HG02938 (cell line): Measurements from ENCODE around the gene CNNM4.
"Not testable (repeated sequence)": the region's sequence is repeated elsewhere in the genome, so short reads cannot be mapped to it uniquely, and the experiment has no call there.

ENCODE experiments used
- ATAC-seq: cut with Tn5 transposase; IDR thresholded peaks from one replicate; pipeline ENCODE4 v1.9.1; 2021; ENCODE audit warnings: mild to moderate bottlenecking, moderate library complexity; ENCODE audit not compliant: unreplicated experiment

CNNM4 gene

DNA sequence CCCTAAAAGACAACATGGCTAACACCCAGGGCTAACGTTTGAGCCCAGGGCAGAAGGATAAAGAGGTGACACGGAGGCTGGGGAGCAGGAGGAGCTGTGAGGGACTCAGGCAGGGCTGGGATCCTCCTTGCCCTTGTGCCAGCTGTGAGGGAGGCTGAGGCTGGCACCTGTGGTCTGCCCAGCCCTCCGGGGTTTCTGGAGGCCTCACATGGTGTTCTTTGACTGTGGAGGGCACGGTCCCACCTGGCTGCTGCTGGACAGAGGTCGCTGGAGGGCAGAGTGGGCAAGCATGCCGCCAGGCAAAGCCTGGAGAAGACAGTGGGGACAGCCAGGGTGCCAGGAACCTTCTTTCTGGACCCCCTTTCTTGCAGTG is 28.5 kb downstream of the CNNM4 start:
- ATAC-seq = no peak

DNA sequence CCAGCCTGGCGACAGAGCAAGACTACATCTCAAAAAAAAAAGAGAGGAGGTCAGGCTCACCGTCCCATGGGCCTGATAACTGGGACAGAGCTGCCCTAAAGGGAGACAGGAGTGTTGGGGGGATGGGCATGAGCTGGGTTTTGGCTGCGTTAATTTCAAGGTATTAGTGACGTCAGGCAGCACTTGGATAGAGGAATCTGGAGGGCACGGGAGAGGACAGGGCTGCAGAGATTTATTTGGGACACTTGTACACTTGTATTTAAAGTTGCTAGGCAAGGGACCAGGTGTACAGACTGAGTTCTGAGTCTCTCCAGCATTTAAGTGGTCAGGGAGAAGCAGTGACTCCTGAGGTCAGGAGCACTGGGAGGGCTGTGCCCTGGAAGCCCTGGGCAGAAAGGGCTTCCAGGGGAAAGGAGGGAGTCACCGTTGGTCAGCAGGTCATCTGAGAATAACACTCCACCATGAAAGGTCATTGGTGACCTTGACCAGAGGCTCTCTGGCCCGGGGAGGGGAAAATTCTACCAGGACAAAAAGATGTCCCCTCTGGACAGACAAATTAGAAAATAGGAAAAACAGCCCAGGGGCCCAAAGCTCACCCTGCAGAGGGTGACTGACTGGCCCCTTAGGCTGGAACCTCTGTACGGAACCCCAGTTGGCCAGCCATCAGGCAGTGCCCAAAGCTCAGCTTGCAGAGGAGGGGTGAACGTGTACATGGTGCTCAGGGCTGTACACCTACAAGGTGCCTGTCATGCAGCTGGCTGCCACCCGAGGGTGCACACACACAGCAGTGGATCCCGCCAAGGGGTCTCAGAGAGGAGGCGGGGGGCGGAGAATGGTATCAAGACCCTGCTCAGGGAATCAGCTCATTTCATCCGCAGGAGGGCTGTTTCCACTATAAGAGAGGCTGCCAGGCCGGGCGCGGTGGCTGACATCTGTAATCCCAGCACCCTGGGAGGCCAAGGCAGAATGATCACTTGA is 32.4 kb downstream of the CNNM4 start:
- ATAC-seq = no peak

DNA sequence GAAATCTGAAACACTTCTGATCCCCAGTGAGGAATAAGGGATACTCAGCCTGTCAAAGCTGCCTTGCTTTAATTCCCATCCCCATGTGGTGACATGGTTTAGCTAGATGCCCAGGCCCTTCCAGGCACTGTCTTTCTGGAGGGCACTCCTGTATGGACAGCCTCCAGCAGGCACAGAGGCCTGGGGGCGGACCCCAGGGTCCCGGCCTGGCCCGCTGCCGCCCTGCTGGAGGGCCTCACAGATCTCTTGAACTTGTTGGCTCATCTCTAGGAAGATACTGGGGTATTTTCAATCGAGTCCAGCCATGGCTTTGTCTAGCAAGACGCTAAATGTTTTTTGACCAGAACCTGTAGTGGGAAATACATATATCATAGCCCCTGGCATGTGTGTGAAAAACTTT is 34.4 kb downstream of the CNNM4 start:
- no peak for ATAC-seq

- ATAC-seq = not testable (repeated sequence)
Measured at GRCh38 chr2:96796497-96796896, 35.8 kb downstream of the CNNM4 start.

GRCh38 chr2:96797066-96797625 is 36.4 kb downstream of the CNNM4 start:
- no peak for ATAC-seq

- no peak for ATAC-seq
Measured at GRCh38 chr2:96798733-96799622, 38.3 kb downstream of the CNNM4 start.

DNA sequence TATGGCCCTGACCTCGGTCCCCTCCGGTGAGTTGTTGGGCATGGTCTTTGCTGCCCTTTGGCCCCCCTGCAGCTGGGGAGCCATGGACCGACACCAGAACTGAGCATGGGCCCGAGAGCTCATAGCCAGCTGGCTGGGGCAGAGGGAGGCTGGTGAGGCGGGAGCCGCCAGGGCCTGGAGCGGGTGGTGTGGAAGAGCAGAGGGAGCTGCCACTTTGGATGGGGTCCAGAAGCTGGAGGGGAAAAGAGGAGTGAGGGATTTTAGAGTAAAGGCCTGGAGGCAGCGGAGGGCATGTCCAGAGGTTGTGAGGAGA is 38.9 kb downstream of the CNNM4 start:
- ATAC-seq = no peak

GRCh38 chr2:96800061-96801004 is 39.6 kb downstream of the CNNM4 start:
- peak; percentile 23 for ATAC-seq

DNA sequence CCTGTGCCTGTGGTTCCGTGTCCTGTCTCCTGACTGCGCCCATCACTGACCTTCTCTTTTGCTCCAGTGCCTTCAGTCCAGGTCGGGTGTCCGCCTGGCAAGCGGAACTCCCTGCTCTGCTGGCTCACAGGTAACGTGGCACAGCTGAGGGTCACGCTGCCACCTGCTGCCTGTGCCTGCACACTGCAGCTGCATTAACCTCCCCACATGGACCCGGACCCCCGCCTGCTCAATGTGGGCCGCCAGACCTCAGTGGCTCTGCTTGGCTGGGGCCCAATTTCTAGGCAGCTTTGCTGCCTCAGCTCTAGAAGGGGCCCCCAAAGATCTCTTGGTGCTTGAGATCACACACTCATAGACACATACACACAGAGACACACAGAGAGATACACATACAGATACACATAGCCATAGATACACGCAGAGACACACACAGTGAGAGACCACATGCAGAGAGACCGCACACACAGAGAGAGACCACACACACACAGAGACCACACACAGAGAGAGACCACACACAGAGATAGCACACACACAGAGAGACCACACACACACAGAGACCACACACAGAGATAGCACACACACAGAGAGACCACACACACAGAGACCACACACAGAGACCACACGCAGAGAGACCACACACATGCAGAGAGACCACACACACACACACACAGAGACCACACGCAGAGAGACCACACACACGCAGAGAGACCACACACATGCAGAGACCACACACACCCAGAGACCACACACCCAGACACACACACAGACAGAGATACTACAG is 40.5 kb downstream of the CNNM4 start:
- peak; percentile 76 for ATAC-seq

DNA sequence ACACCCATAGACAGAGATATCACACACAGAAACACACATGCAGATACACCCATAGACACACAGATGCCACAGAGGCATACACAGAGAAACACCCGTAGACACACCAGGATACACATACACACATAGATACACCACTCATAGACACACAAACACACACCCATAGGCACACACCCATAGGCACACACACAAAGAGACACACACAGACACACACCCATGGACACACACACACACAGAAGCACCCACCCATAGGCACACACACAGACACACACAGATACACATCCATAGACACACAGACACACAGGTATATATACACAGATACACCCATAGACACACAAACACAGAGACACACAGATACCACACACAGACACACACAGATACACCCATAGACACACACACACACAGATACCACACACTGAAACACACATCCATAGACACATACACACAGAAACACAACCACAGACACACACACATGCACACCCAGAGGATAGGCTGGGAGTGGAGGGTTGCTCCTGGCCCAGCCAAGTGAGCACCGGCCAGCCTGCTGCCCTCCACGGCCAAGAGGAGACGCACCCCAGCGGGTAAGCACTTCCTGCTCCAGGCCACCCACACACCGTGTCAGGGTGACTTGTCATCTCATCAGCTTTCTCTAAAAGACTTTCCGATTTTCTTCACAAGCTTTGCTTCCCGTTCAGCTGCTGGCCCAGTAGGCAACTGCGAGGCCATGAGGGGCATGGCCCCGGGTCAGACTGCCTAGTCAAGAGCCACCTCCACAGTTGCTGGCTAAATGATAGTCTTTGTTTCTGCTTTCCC is 41.3 kb downstream of the CNNM4 start:
- ATAC-seq = no peak

- no peak for ATAC-seq
Measured at GRCh38 chr2:96802721-96803120, 42.0 kb downstream of the CNNM4 start.

- ATAC-seq = no peak
Measured at GRCh38 chr2:96804986-96805385, 44.3 kb downstream of the CNNM4 start.

DNA sequence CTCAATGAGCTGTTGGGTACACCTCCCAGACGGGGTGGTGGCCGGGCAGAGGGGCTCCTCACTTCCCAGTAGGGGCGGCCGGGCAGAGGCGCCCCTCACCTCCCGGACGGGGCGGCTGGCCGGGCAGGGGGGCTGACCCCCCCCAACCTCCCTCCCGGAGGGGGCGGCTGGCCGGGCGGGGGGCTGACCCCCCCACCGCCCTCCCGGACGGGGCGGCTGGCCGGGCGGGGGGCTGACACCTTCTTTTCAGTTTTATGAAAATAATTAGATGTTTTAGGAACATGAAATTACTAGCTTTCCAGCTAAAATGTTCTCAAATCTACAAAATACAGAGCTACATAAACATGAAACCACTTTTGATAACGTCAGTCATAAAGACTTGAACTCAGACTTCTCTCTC is 45.2 kb downstream of the CNNM4 start:
- not testable (repeated sequence) for ATAC-seq

- peak; percentile 64 for ATAC-seq
Measured at GRCh38 chr2:96806468-96807126, 45.9 kb downstream of the CNNM4 start.

DNA sequence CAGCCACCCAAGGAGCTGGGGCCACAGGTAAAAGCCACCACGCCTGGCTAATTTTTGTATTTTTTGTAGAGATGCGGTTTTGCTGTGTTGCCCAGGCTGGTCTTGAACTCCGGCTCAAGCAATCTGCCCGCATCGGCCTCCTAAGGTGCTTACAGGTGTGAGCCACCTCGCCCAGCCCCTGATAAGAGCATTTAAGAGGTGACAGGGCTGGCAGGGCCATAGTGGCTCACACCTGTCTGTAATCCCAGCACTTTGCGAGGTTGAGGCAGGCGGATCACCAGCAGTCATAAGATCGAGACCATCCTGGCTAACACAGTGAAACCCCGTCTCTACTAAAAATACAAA is 46.4 kb downstream of the CNNM4 start:
- ATAC-seq = no peak

DNA sequence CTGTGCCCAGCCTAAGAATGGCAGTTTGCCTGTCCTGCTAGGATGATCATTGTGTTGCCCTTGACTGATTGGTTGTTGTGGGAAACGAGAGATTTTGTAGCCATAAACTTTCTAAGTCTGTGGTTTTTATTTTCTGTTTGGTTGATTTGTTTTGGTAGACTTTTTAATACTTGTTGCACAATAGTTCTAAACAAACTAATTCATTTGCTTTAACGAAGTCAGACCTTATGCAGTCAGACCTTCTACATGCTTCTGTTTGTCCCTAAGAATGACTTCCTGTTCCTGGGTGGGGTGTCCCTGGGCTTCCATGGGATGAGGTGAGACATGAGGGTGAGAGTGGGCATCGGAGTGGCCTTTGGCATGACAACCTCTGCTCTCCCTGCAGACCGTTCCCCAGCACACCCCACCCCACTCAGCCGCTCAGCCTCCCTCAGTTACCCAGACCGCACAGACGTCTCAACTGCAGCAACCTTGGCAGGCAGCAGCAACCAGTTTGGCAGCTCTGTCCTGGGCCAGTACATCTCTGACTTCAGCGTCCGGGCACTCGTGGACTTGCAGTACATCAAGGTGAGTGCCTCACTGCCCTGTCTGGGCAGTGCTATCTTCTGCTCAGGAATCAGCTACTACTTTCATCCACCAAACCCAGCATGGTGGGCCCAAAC is 47.6 kb downstream of the CNNM4 start:
- ATAC-seq = no peak

DNA sequence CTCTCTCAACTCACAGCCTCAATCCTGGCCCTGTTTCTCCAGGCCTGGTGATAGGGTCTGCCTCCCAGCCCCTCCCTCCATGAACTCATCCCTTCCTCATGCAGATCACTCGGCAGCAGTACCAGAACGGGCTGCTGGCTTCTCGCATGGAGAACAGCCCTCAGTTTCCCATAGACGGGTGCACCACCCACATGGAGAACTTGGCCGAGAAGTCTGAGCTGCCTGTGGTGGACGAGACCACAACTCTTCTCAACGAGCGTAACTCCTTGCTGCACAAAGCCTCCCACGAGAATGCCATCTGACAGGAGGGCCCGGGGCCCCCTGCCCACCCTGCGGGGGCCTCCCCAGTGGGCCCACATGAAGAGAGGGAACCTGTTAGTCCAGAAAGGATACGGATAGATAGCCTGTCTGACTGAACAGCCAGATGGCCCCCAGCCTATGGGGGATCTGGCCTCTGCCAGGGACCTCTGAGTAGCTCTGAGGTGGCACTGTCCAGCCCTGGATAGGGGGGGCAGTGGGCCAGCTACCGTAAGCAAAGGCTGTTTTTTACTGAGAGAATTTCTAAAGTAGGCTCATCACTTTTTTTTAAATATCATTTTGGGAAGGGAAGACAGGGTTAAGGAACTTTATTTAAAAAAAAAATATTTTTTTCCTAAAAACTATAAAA is 48.6 kb downstream of the CNNM4 start:
- no peak for ATAC-seq
